Dendritic cell treated with granulocyte-macrophage colony-stimulating factor and Interleukin-4, amounts not matched to agents 40 ng/mL and 50 ng/mL, for 4 days (primary cell): ENCODE measurements around the gene EARS2.
A peak's percentile ranks its signal among the peaks of the same experiment; 100 is the strongest.
"Not testable (repeated sequence)": the region's sequence is repeated elsewhere in the genome, so short reads cannot be mapped to it uniquely, and the experiment has no call there.

Source experiments
- H3K27ac Mint-ChIP-seq: one replicate; pipeline ENCODE4 v1.8.0; 2022; ENCODE audit warnings: mild to moderate bottlenecking, mixed read lengths
- H3K27me3 Mint-ChIP-seq: one replicate; pipeline ENCODE4 v1.8.0; 2022; ENCODE audit warnings: mild to moderate bottlenecking, mixed read lengths
- H3K36me3 Mint-ChIP-seq: one replicate; pipeline ENCODE4 v1.8.0; 2022; ENCODE audit warnings: low read depth, mixed read lengths
- H3K4me1 Mint-ChIP-seq: one replicate; pipeline ENCODE4 v1.8.0; 2022; ENCODE audit warnings: low read depth, mixed read lengths
- H3K4me3 Mint-ChIP-seq: one replicate; pipeline ENCODE4 v1.8.0; 2022; ENCODE audit warnings: mild to moderate bottlenecking, moderate library complexity, mixed read lengths
- H3K9me3 Mint-ChIP-seq: one replicate; pipeline ENCODE4 v1.8.0; 2022; ENCODE audit warnings: mixed read lengths
- intact Hi-C: fragments of 100-400 bp; cut with micrococcal nuclease; formaldehyde crosslinking; loops from one replicate; pipeline ENCODE4 v1.15.0; 2022

Gene EARS2

GRCh38 chr16:23514381-23515152, 42.6 kb downstream of the EARS2 start:
- H3K27ac Mint-ChIP-seq: no peak overlapping the region
- H3K27me3 Mint-ChIP-seq: no peaks in the 10 kb centered on the region
- intact Hi-C loops: loop anchor here (10.0 kb wide), 1 partner anchor 80 kb away; the partner anchor contains the start of gene NDUFAB1
- H3K9me3 Mint-ChIP-seq: no peaks in the 10 kb centered on the region
- no peak overlapping the region for H3K4me3 Mint-ChIP-seq
- H3K4me1 Mint-ChIP-seq: peaks cover 40% of the 10 kb centered on the region
- H3K36me3 Mint-ChIP-seq: peaks cover 11% of the 10 kb centered on the region

DNA sequence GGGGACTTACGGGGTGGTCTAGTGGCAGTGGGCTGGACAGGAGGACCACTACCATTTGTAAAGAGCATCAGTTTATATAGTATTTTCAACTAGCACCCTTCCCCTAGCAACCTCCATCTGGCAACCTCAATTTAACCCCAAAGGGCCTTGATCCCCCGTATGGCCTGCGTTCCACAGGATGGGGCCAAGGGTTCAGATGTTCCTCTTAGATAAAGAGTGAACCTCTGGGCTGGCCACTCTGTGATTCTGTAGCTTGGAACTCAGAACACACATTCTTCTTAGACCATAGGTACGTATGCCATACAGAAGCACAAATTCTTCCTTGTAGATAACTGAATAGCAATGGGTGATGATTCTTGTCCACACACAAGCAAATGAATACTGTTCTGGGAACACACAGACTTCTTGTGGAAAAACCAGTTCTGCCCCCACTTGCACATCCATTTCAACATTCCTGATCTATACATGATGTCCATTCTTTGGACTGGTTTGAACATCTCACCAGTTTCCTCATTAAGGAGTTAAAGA, 44.9 kb downstream of the EARS2 start:
- no peaks in the 10 kb centered on the region for H3K27me3 Mint-ChIP-seq
- peaks cover 40% of the 10 kb centered on the region for H3K4me1 Mint-ChIP-seq
- H3K36me3 Mint-ChIP-seq: peaks cover 26% of the 10 kb centered on the region
- no peaks in the 10 kb centered on the region for H3K9me3 Mint-ChIP-seq
- no peak overlapping the region for H3K4me3 Mint-ChIP-seq
- H3K27ac Mint-ChIP-seq: no peak overlapping the region
- intact Hi-C loops: loop anchor here (10.0 kb wide), 1 partner anchor 83 kb away; the partner anchor contains the start of gene NDUFAB1

- no peaks in the 10 kb centered on the region for H3K9me3 Mint-ChIP-seq
- no peaks in the 10 kb centered on the region for H3K27me3 Mint-ChIP-seq
- peak overlapping the region; percentile 76 for H3K27ac Mint-ChIP-seq
- intact Hi-C loops: loop anchor here (10.0 kb wide), 1 partner anchor 83 kb away; the partner anchor contains the start of gene NDUFAB1
- no peak overlapping the region for H3K4me3 Mint-ChIP-seq
- H3K36me3 Mint-ChIP-seq: peaks cover 31% of the 10 kb centered on the region
- peaks cover 44% of the 10 kb centered on the region for H3K4me1 Mint-ChIP-seq
Observed at GRCh38 chr16:23511731-23512130, 45.4 kb downstream of the EARS2 start.

GRCh38 chr16:23510915-23511270, 46.3 kb downstream of the EARS2 start:
- H3K27me3 Mint-ChIP-seq, H3K9me3 Mint-ChIP-seq: not testable (repeated sequence)
- peaks cover 44% of the 10 kb centered on the region for H3K4me1 Mint-ChIP-seq
- intact Hi-C loops: loop anchor here (10.0 kb wide), 1 partner anchor 84 kb away; the partner anchor contains the start of gene NDUFAB1
- peaks cover 39% of the 10 kb centered on the region for H3K36me3 Mint-ChIP-seq
- peak overlapping the region; percentile 76 for H3K4me3 Mint-ChIP-seq
- H3K27ac Mint-ChIP-seq: peak overlapping the region; percentile 76

DNA sequence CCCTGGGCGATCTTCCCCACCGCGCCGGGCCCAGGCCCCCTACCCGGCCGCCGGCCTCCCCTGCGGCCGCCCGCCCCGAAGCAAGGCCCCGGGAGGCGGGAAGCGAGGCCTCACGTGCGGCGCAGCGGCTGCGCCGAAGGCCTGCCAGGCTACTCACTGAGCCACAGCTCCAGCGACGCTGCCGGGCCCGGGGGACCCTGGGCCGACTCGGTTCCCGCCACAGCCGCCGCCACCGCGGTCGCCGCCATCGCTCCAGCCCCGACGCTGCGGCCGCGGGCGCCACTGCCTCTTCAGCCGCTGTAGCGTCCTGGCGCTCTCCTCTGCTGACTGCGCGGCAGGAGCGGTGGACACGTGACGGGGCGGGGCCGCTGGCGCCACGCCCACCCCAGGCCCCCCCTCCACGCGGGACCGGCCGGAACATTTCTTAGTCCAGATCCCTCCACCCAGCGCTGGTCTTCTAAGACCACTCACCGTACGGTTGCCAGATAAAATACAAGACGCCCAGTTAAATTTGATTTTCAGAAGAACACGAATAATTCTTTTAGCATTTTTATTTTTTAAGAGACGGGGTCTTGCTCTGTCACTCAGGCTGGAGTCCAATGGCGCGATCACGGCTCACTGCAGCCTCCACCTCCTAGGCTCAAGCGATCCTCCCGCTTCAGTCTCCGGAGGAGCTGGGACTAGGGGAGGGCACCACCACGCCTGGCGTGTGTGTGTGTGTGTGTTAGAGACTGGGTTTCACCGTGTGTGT, 46.8 kb downstream of the EARS2 start, which contains the start of gene GGA2:
Gene GGA2 (minus strand): TSS at position 331 of the 751 bp plus-strand sequence. CDS start 83 bp downstream, at position 248.
- H3K36me3 Mint-ChIP-seq: peaks cover 39% of the 10 kb centered on the region
- H3K4me1 Mint-ChIP-seq: peaks cover 45% of the 10 kb centered on the region
- no peaks in the 10 kb centered on the region for H3K9me3 Mint-ChIP-seq
- H3K27me3 Mint-ChIP-seq: no peaks in the 10 kb centered on the region
- H3K4me3 Mint-ChIP-seq: peak within 1 kb of the TSS; percentile 83
- intact Hi-C loops: loop anchor here (10.0 kb wide), 1 partner anchor 84 kb away; the partner anchor contains the start of gene NDUFAB1
- peak within 1 kb of the TSS; percentile 76 for H3K27ac Mint-ChIP-seq

DNA sequence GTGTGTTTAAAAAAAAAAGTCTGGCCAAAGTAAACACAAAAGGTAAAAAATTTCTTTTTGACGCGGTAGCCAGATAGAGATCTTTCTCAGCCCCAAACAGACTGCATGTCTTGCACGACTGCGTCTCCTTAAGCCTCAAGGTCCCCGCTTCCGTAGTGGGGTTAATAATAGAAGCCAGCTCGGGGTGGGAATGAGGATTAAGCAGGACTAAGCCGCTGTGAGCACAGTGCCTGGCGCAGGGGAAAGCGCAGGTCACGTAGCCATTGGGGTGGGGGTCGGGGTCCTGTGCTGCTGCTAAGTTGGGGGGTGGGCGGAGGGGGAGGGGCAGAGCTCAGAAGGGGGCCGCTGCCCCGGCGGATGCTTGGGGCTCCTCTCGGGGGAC, 47.4 kb downstream of the EARS2 start:
- Mint-ChIP-seq H3K27ac (peak overlapping the region; percentile 76), H3K27me3 (no peaks in the 10 kb centered on the region), H3K9me3 (no peaks in the 10 kb centered on the region), H3K36me3 (peaks cover 37% of the 10 kb centered on the region), H3K4me1 (peaks cover 49% of the 10 kb centered on the region), H3K4me3 (peak overlapping the region; percentile 83)
- intact Hi-C loops: loop anchor here (5.0 to 10.0 kb wide), 2 partner anchors 48 to 85 kb away; partner anchors contain the start of genes EARS2, NDUFAB1 and UBFD1

GRCh38 chr16:23509441-23509754, 47.8 kb downstream of the EARS2 start:
- Mint-ChIP-seq H3K27ac (peak overlapping the region; percentile 76), H3K4me1 (peaks cover 53% of the 10 kb centered on the region), H3K27me3 (no peaks in the 10 kb centered on the region), H3K9me3 (no peaks in the 10 kb centered on the region), H3K4me3 (peak overlapping the region; percentile 83), H3K36me3 (peaks cover 33% of the 10 kb centered on the region)
- intact Hi-C loops: loop anchor here (5.0 kb wide), 1 partner anchor 48 kb away; the partner anchor contains the start of genes EARS2 and UBFD1

GRCh38 chr16:23508589-23509440, 48.3 kb downstream of the EARS2 start:
- no peaks in the 10 kb centered on the region for H3K27me3 Mint-ChIP-seq
- H3K36me3 Mint-ChIP-seq: peaks cover 31% of the 10 kb centered on the region
- intact Hi-C loops: loop anchor here (5.0 kb wide), 1 partner anchor 48 kb away; the partner anchor contains the start of genes EARS2 and UBFD1
- H3K9me3 Mint-ChIP-seq: no peaks in the 10 kb centered on the region
- H3K4me3 Mint-ChIP-seq: peak overlapping the region; percentile 83
- peak overlapping the region; percentile 76 for H3K27ac Mint-ChIP-seq
- peaks cover 59% of the 10 kb centered on the region for H3K4me1 Mint-ChIP-seq

DNA sequence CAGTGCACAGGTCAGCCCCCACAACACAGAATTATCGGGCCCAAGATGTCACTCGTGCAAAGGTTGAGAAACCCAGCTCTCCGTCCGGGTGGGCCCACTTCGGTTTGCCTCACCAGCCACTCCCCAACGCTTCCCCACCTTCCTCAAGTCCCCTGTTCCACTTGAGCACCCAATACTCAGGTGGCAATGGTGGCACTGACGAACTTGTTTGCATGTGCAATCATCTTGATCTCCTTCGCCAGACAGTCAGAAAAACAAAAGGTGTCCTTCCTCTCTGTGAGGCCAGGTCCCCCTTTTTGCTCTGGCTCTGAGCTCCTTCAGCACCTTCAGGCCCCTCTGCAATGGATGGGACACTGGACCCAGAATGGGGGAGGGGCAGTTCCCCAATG, 50.5 kb downstream of the EARS2 start:
- peaks cover 41% of the 10 kb centered on the region for H3K36me3 Mint-ChIP-seq
- H3K27ac Mint-ChIP-seq: peak overlapping the region; percentile 55
- H3K4me1 Mint-ChIP-seq: peaks cover 76% of the 10 kb centered on the region
- H3K4me3 Mint-ChIP-seq: no peak overlapping the region
- H3K27me3 Mint-ChIP-seq: no peaks in the 10 kb centered on the region
- intact Hi-C loops: loop anchor here (5.0 kb wide), 1 partner anchor 51 kb away; the partner anchor contains the start of genes EARS2 and UBFD1
- no peaks in the 10 kb centered on the region for H3K9me3 Mint-ChIP-seq

DNA sequence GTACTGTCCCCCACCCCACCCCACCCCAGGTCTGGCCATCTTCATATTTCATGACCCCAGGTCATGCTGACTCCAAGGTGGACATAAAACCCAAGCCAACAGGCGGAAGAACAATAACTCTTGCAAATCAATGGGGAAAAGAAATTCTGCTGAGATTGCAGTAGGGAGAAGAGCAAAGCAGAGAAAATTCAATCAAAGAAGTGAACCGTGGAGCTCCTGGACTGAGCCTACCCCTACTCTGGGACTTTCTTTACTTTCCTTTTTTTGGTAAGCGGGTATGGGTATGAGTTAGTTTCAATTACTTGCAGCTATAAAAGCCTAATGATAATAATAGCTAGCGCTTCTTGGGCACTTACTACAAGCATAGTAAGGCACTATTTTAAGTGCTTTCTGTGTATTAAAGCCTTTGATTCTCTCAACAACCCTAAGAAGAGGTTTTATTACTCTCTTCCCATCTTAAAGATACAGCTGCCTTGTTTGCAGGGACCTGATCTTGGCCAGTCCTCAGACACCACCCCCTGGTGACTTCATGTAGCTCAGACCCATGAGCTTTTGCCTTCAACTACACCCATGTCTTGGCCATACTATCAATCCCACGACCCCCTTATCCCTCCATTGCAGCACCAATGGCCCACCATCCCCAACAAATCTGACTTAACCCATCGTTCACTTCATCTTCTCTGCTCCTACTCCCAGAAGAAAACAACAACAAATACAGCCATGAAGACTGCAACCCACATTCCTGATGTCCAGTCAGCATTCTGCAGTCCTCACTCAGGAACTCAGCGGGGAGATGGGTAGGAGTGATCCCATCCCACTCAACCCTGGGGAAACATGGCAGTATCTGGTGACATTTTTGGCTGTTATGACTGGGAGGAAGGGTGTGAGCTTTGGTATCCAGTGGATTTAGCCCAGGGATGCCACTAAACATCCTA, 51.2 kb downstream of the EARS2 start:
- Mint-ChIP-seq H3K9me3 (no peaks in the 10 kb centered on the region), H3K4me3 (peak overlapping the region; percentile 8), H3K4me1 (peaks cover 83% of the 10 kb centered on the region), H3K27me3 (no peaks in the 10 kb centered on the region), H3K27ac (no peak overlapping the region), H3K36me3 (peaks cover 42% of the 10 kb centered on the region)
- intact Hi-C loops: loop anchor here (5.0 kb wide), 1 partner anchor 51 kb away; the partner anchor contains the start of genes EARS2 and UBFD1

DNA sequence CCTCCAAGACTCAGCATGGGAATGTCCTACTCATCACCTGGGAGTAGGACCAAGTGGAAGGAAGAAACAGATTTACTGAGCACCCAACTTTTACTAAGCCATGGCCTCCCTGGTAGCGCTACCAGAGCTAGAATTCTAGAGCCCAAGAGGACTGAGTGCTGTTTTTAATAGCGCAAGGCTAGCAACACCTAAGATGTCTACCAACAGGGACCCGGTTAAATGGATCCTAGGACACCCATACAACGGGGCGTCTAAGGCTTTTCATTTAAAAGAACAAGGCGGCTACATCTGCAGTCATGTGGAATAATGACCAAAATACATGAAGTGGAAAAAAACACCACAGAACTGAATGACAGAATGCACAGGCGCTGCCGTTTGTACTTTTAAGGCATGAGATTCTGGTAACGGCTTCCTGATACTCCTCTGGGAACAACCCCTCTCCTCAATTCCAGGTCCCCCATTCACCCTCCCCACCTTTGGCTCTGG, 51.9 kb downstream of the EARS2 start:
- H3K4me3 Mint-ChIP-seq: no peak overlapping the region

More for the DNA sequence above, 51.9 kb downstream of the EARS2 start:
- Mint-ChIP-seq H3K4me1 (peaks cover 85% of the 10 kb centered on the region), H3K9me3 (no peaks in the 10 kb centered on the region), H3K27me3 (no peaks in the 10 kb centered on the region), H3K36me3 (peaks cover 49% of the 10 kb centered on the region), H3K27ac (peak overlapping the region; percentile 33)
- intact Hi-C loops: loop anchor here (5.0 kb wide), 1 partner anchor 52 kb away; the partner anchor contains the start of genes EARS2 and UBFD1
